Measurements from ENCODE around the gene ADD3. TPM values are rescaled to one million over a fixed set of nuclear protein-coding genes. Genes with fewer than 3 reads are reported as not detected.
"Not testable (repeated sequence)": the region's sequence is repeated elsewhere in the genome, so short reads cannot be mapped to it uniquely, and the experiment has no call there.

The ADD3 gene
- total and polyA plus RNA-seq, 9 donors = 65.3 to 110 (median 81.0) TPM

- WGBS, 3 donors = 97 to 100% (median 100%) methylated on average over 1 of the region's 1 CpG
- Histone ChIP-seq H3K4me3 (no peak overlapping the region), H3K36me3 (no peaks in the 10 kb centered on the region), H3K27ac (no peak overlapping the region), H3K9me3 (no peaks in the 10 kb centered on the region), H3K27me3 (no peaks in the 10 kb centered on the region), H3K4me1 (ENCODE audit: insufficient read depth) (no peaks in the 10 kb centered on the region)
- no peak for TF ChIP-seq CTCF (IDR thresholded peaks at IDR 0.05)
- no peak for TF ChIP-seq POLR2A (IDR thresholded peaks at IDR 0.05)
- TF ChIP-seq EP300 (IDR thresholded peaks at IDR 0.05) = no peak
- no peak for DNase-seq
- intact Hi-C loops (cut with DNase I) = no loop called here
Measured at GRCh38 chr10:110048781-110049180, 41.0 kb downstream of the ADD3 start.

GRCh38 chr10:110049889-110050591 lies 42.3 kb downstream of the ADD3 start:
- H3K4me3 ChIP-seq; intact Hi-C loops (cut with DNase I); DNase-seq; H3K36me3 ChIP-seq; H3K27ac ChIP-seq; H3K27me3 ChIP-seq; H3K9me3 ChIP-seq; H3K4me1 ChIP-seq (ENCODE audit: insufficient read depth): not testable (repeated sequence)
- 97% methylated on average over 7 of the region's 7 CpGs for WGBS, 3 donors

GRCh38 chr10:110051487-110051886 lies 43.7 kb downstream of the ADD3 start:
- H3K9me3 ChIP-seq = no peaks in the 10 kb centered on the region
- peaks cover 2% of the 10 kb centered on the region for H3K4me1 ChIP-seq (ENCODE audit: insufficient read depth)
- no peak for TF ChIP-seq CTCF (IDR thresholded peaks at IDR 0.05)
- TF ChIP-seq EP300 (IDR thresholded peaks at IDR 0.05) = no peak
- no peak for TF ChIP-seq POLR2A (IDR thresholded peaks at IDR 0.05)
- H3K27me3 ChIP-seq = no peaks in the 10 kb centered on the region
- intact Hi-C loops (cut with DNase I) = no loop called here
- H3K36me3 ChIP-seq = no peaks in the 10 kb centered on the region
- WGBS, 3 donors = 86 to 93% (median 87%) methylated on average over 2 of the region's 2 CpGs
- H3K4me3 ChIP-seq = no peak overlapping the region
- no peak for DNase-seq
- H3K27ac ChIP-seq = no peak overlapping the region

- H3K9me3 ChIP-seq = no peaks in the 10 kb centered on the region
- intact Hi-C loops (cut with DNase I) = no loop called here
- H3K4me3 ChIP-seq = no peak overlapping the region
- no peak overlapping the region for H3K27ac ChIP-seq
- peaks cover 5% of the 10 kb centered on the region for H3K4me1 ChIP-seq (ENCODE audit: insufficient read depth)
- DNase-seq = no peak
- TF ChIP-seq EP300 (IDR thresholded peaks at IDR 0.05) (no peak), CTCF (IDR thresholded peaks at IDR 0.05) (no peak), POLR2A (IDR thresholded peaks at IDR 0.05) (no peak)
- H3K27me3 ChIP-seq = no peaks in the 10 kb centered on the region
- H3K36me3 ChIP-seq = no peaks in the 10 kb centered on the region
Measured at GRCh38 chr10:110052916-110053315, 45.1 kb downstream of the ADD3 start.

GRCh38 chr10:110056822-110057221 lies 49.0 kb downstream of the ADD3 start:
- H3K27me3 ChIP-seq = no peaks in the 10 kb centered on the region
- no peak for DNase-seq
- no peaks in the 10 kb centered on the region for H3K9me3 ChIP-seq
- TF ChIP-seq POLR2A (IDR thresholded peaks at IDR 0.05) (no peak), EP300 (IDR thresholded peaks at IDR 0.05) (no peak), CTCF (IDR thresholded peaks at IDR 0.05) (no peak)
- H3K27ac ChIP-seq = no peak overlapping the region
- H3K4me1 ChIP-seq (ENCODE audit: insufficient read depth) = peaks cover 12% of the 10 kb centered on the region
- WGBS, 3 donors = 13 to 40% (median 16%) methylated on average over 2 of the region's 2 CpGs
- intact Hi-C loops (cut with DNase I) = no loop called here
- H3K4me3 ChIP-seq = no peak overlapping the region
- no peaks in the 10 kb centered on the region for H3K36me3 ChIP-seq

Data from ovary (tissue), 9 donors.